Measurements from ENCODE around the gene GAS6. TPM values are rescaled to one million over a fixed set of nuclear protein-coding genes. Genes with fewer than 3 reads are reported as not detected.

Gene GAS6
- polyA plus RNA-seq, 1 donor from 2014 or later, result 52.4 TPM

GRCh38 chr13:113775451-113776145 lies 88.3 kb downstream of the GAS6 start:
- Histone ChIP-seq H2AFZ (ENCODE audit: low read depth, low read length) (no peak overlapping the region), H3K79me2 (replicated peaks; ENCODE audit: insufficient read depth, low read length) (no peaks in the 10 kb centered on the region), H3K9ac (ENCODE audit: low read length) (no peak overlapping the region), H3K4me2 (ENCODE audit: low read length) (no peak overlapping the region), H3K9me2 (ENCODE audit: insufficient read depth, low read length) (no peaks in the 10 kb centered on the region), H3K27me3 (ENCODE audit: insufficient read depth, low read depth, low read length) (peaks cover 11% of the 10 kb centered on the region), H4K20me1 (ENCODE audit: insufficient read depth) (no peaks in the 10 kb centered on the region), H3F3A (ENCODE audit: insufficient read depth, low read length, poor library complexity, severe bottlenecking) (no peaks in the 10 kb centered on the region), H3K9me3 (ENCODE audit: low read length) (no peaks in the 10 kb centered on the region), H3K36me3 (ENCODE audit: insufficient read depth, low read length) (no peaks in the 10 kb centered on the region), H3K4me3 (ENCODE audit: low read length) (no peak overlapping the region), H3K27ac (ENCODE audit: low read length) (no peak overlapping the region)
- TF ChIP-seq EP300 (conservative IDR thresholded peaks at IDR 0.05; ENCODE audit: poor library complexity, severe bottlenecking) (no peak), REST (IDR thresholded peaks at IDR 0.05; ENCODE audit: borderline replicate concordance) (no peak), RAD21 (conservative IDR thresholded peaks at IDR 0.05) (no peak)

GRCh38 chr13:113774177-113775107 lies 89.4 kb downstream of the GAS6 start:
- no peaks in the 10 kb centered on the region for H3K9me2 ChIP-seq (ENCODE audit: insufficient read depth, low read length)
- H3K4me2 ChIP-seq (ENCODE audit: low read length), result no peak overlapping the region
- no peaks in the 10 kb centered on the region for H3K9me3 ChIP-seq (ENCODE audit: low read length)
- H3K36me3 ChIP-seq (ENCODE audit: insufficient read depth, low read length), result no peaks in the 10 kb centered on the region
- H3K9ac ChIP-seq (ENCODE audit: low read length), result no peak overlapping the region
- peak overlapping the region; percentile 30 for H3K27ac ChIP-seq (ENCODE audit: low read length)
- H4K20me1 ChIP-seq (ENCODE audit: insufficient read depth), result no peaks in the 10 kb centered on the region
- H3K79me2 ChIP-seq (replicated peaks; ENCODE audit: insufficient read depth, low read length), result no peaks in the 10 kb centered on the region
- TF ChIP-seq EP300 (conservative IDR thresholded peaks at IDR 0.05; ENCODE audit: poor library complexity, severe bottlenecking), result no peak
- TF ChIP-seq REST (IDR thresholded peaks at IDR 0.05; ENCODE audit: borderline replicate concordance), result peak; percentile 59
- H2AFZ ChIP-seq (ENCODE audit: low read depth, low read length), result no peak overlapping the region
- H3F3A ChIP-seq (ENCODE audit: insufficient read depth, low read length, poor library complexity, severe bottlenecking), result no peaks in the 10 kb centered on the region
- no peak overlapping the region for H3K4me3 ChIP-seq (ENCODE audit: low read length)
- H3K27me3 ChIP-seq (ENCODE audit: insufficient read depth, low read depth, low read length), result peaks cover 11% of the 10 kb centered on the region
